BE2C (cell line): ENCODE results near the gene CCDC14.

Experiments used
- DNase-seq: peaks from one replicate; pipeline ENCODE4 v3.0.0-alpha.2; 2020
- H3K27me3 ChIP-seq: fragments of 250-450 bp; sonication (Bioruptor Pico); 2 replicates; pipeline ENCODE4 v1.5.1; 2020; ENCODE audit warnings: mild to moderate bottlenecking
- H3K36me3 ChIP-seq: fragments of 250-450 bp; sonication (Bioruptor Pico); 2 replicates; pipeline ENCODE4 v1.5.1; 2020; ENCODE audit warnings: mild to moderate bottlenecking
- H3K4me1 ChIP-seq: fragments of 250-450 bp; sonication (Bioruptor Pico); 2 replicates; pipeline ENCODE4 v1.5.1; 2020
- H3K4me3 ChIP-seq: 2 replicates; pipeline ENCODE4 v1.5.1; 2011; ENCODE audit warnings: low read depth, low read length
- H3K9me3 ChIP-seq: fragments of 250-450 bp; sonication (Bioruptor Pico); 2 replicates; pipeline ENCODE4 v1.5.1; 2020
- CTCF ChIP-seq: IDR thresholded peaks from 2 replicates; pipeline ENCODE4 v1.5.1; 2012; ENCODE audit warnings: mild to moderate bottlenecking, low read depth, low read length

The CCDC14 gene

GRCh38 chr3:123926396-123926795, 34.6 kb downstream of the CCDC14 start:
- DNase-seq, result no peak
- Histone ChIP-seq H3K9me3 (no peaks in the 10 kb centered on the region), H3K27me3 (no peaks in the 10 kb centered on the region), H3K4me1 (no peaks in the 10 kb centered on the region), H3K36me3 (peaks cover 32% of the 10 kb centered on the region), H3K4me3 (no peak overlapping the region)
- TF ChIP-seq CTCF, result no peak

GRCh38 chr3:123920868-123921267, 40.2 kb downstream of the CCDC14 start:
- Histone ChIP-seq H3K4me3 (no peak overlapping the region), H3K9me3 (no peaks in the 10 kb centered on the region), H3K27me3 (no peaks in the 10 kb centered on the region), H3K36me3 (peaks cover 31% of the 10 kb centered on the region), H3K4me1 (no peaks in the 10 kb centered on the region)
- TF ChIP-seq CTCF, result no peak
- DNase-seq, result no peak

GRCh38 chr3:123920383-123920782, 40.6 kb downstream of the CCDC14 start:
- no peak for TF ChIP-seq CTCF
- H3K9me3 ChIP-seq, result no peaks in the 10 kb centered on the region
- H3K4me1 ChIP-seq, result no peaks in the 10 kb centered on the region
- H3K4me3 ChIP-seq, result no peak overlapping the region
- DNase-seq, result no peak
- peaks cover 28% of the 10 kb centered on the region for H3K36me3 ChIP-seq
- H3K27me3 ChIP-seq, result no peaks in the 10 kb centered on the region

GRCh38 chr3:123919353-123919752, 41.7 kb downstream of the CCDC14 start:
- no peak for TF ChIP-seq CTCF
- no peak for DNase-seq
- Histone ChIP-seq H3K36me3 (peaks cover 21% of the 10 kb centered on the region), H3K4me3 (no peak overlapping the region), H3K9me3 (no peaks in the 10 kb centered on the region), H3K27me3 (no peaks in the 10 kb centered on the region), H3K4me1 (no peaks in the 10 kb centered on the region)

- TF ChIP-seq CTCF, result no peak
- DNase-seq, result no peak
- H3K27me3 ChIP-seq, result no peaks in the 10 kb centered on the region
- H3K36me3 ChIP-seq, result peaks cover 11% of the 10 kb centered on the region
- H3K9me3 ChIP-seq, result no peaks in the 10 kb centered on the region
- H3K4me1 ChIP-seq, result no peaks in the 10 kb centered on the region
- no peak overlapping the region for H3K4me3 ChIP-seq
Measured at GRCh38 chr3:123914829-123915228, 46.2 kb downstream of the CCDC14 start.

- H3K9me3 ChIP-seq, result no peaks in the 10 kb centered on the region
- H3K4me3 ChIP-seq, result no peak overlapping the region
- no peaks in the 10 kb centered on the region for H3K4me1 ChIP-seq
- no peak for TF ChIP-seq CTCF
- no peak for DNase-seq
- no peaks in the 10 kb centered on the region for H3K27me3 ChIP-seq
- H3K36me3 ChIP-seq, result no peaks in the 10 kb centered on the region; the same call in 1 of the 2 replicates
Measured at GRCh38 chr3:123909785-123910184, 51.2 kb downstream of the CCDC14 start.
